Adrenal gland (tissue), 5 donors: ENCODE results near the gene ANTXR1.

Experiments
- CTCF ChIP-seq, 6 experiments: fragments of 450-650 bp in 4 of 6; fragments of 200-600 bp in 2 of 6; sonication (generic) in 1 of 6; IDR thresholded peaks; 1 replicate in 5 of 6; 2 replicates in 1 of 6; pipeline versions ENCODE4 v1.5.1 to v1.8.0; 2016 to 2021; ENCODE audit warnings: antibody characterized with exemption in 6 of 6, mild to moderate bottlenecking in 2 of 6, moderate library complexity in 1 of 6
- POLR2A ChIP-seq, 2 donors: fragments of 450-650 bp; IDR thresholded peaks; one replicate each; pipeline ENCODE4 v1.6.1; 2017; ENCODE audit warnings: antibody characterized with exemption in 2 of 2, mild to moderate bottlenecking in 2 of 2, moderate library complexity in 1 of 2
- donor health status: DM: no; HTN: no; CAD: no.

- TF ChIP-seq CTCF (IDR thresholded peaks at IDR 0.05), result no peak
- no peak for TF ChIP-seq POLR2A (IDR thresholded peaks at IDR 0.05)
These were observed 192.5 kb downstream of the ANTXR1 start for GRCh38 chr2:69205491-69205890.
